Measurements from ENCODE around the gene MKNK1.

The MKNK1 gene

GRCh38 chr1:46637444-46638083 lies 33.5 kb upstream of the MKNK1 start:
- DNase-seq (ENCODE audit: extremely low read depth, low read depth): no peak
- H3K4me3 ChIP-seq (replicated peaks; ENCODE audit: low read depth, low read length): no peak overlapping the region
- TF ChIP-seq CTCF (IDR thresholded peaks at IDR 0.05; ENCODE audit: low read depth, low read length, missing control alignments): no peak

GRCh38 chr1:46635205-46635604 lies 31.1 kb upstream of the MKNK1 start:
- no peak for TF ChIP-seq CTCF (IDR thresholded peaks at IDR 0.05; ENCODE audit: low read depth, low read length, missing control alignments)
- DNase-seq (ENCODE audit: extremely low read depth, low read depth): no peak
- no peak overlapping the region for H3K4me3 ChIP-seq (replicated peaks; ENCODE audit: low read depth, low read length)

- H3K4me3 ChIP-seq (replicated peaks; ENCODE audit: low read depth, low read length): no peak overlapping the region
- TF ChIP-seq CTCF (IDR thresholded peaks at IDR 0.05; ENCODE audit: low read depth, low read length, missing control alignments): no peak
- DNase-seq (ENCODE audit: extremely low read depth, low read depth): no peak
These were observed 26.7 kb upstream of the MKNK1 start for GRCh38 chr1:46630719-46631118.

GRCh38 chr1:46623743-46624644 lies 19.9 kb upstream of the MKNK1 start:
- no peak overlapping the region for H3K4me3 ChIP-seq (replicated peaks; ENCODE audit: low read depth, low read length)
- DNase-seq (ENCODE audit: extremely low read depth, low read depth): no peak
- TF ChIP-seq CTCF (IDR thresholded peaks at IDR 0.05; ENCODE audit: low read depth, low read length, missing control alignments): no peak

GRCh38 chr1:46622344-46622743 lies 18.3 kb upstream of the MKNK1 start:
- DNase-seq (ENCODE audit: extremely low read depth, low read depth): no peak
- peak; percentile 62 for TF ChIP-seq CTCF (IDR thresholded peaks at IDR 0.05; ENCODE audit: low read depth, low read length, missing control alignments)

GRCh38 chr1:46621930-46622329 lies 17.9 kb upstream of the MKNK1 start:
- no peak overlapping the region for H3K4me3 ChIP-seq (replicated peaks; ENCODE audit: low read depth, low read length)

More at GRCh38 chr1:46622344-46622743, 18.3 kb upstream of the MKNK1 start:
- H3K4me3 ChIP-seq (replicated peaks; ENCODE audit: low read depth, low read length): no peak overlapping the region

More at GRCh38 chr1:46621930-46622329, 17.9 kb upstream of the MKNK1 start:
- DNase-seq (ENCODE audit: extremely low read depth, low read depth): no peak
- TF ChIP-seq CTCF (IDR thresholded peaks at IDR 0.05; ENCODE audit: low read depth, low read length, missing control alignments): no peak

Data from HFF-Myc (cell line).